ENCODE results near the gene SCEL.
"Not testable (repeated sequence)": the region's sequence is repeated elsewhere in the genome, so short reads cannot be mapped to it uniquely, and the experiment has no call there.

Gene SCEL, protein sequence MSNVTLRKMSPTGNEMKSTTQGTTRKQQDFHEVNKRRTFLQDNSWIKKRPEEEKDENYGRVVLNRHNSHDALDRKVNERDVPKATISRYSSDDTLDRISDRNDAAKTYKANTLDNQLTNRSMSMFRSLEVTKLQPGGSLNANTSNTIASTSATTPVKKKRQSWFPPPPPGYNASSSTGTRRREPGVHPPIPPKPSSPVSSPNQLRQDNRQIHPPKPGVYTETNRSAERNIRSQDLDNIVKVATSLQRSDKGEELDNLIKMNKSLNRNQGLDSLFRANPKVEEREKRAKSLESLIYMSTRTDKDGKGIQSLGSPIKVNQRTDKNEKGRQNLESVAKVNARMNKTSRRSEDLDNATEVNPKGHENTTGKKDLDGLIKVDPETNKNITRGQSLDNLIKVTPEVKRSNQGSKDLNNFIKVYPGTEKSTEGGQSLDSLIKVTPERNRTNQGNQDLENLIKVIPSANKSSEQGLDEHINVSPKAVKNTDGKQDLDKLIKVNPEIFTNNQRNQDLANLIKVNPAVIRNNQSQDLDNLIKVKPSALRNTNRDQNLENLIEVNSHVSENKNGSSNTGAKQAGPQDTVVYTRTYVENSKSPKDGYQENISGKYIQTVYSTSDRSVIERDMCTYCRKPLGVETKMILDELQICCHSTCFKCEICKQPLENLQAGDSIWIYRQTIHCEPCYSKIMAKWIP

DNA sequence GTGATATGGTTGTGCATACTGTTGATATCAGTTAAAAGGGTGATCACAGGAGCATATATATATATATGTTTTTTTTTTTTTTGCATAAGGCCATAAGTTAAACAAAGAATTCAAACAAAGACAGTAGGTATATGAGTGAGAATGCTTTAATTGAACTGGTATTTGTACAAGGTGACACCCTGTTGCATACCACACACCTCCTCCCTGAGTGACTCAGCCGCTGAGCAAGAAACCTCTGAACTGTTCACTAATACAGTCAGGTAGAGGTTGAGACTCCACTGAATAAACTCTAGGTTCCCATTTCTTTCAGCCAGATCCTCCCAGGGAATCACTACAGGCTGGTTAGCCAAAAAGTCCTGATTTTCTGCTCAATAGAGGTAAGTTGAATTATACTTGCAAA, at the start of gene SCEL:
SCEL (plus strand) TSS at position 259 of the 400 bp plus-strand sequence. CDS start 20,170 bp downstream, outside the sequence.
- DNase-seq, result no peak

DNA sequence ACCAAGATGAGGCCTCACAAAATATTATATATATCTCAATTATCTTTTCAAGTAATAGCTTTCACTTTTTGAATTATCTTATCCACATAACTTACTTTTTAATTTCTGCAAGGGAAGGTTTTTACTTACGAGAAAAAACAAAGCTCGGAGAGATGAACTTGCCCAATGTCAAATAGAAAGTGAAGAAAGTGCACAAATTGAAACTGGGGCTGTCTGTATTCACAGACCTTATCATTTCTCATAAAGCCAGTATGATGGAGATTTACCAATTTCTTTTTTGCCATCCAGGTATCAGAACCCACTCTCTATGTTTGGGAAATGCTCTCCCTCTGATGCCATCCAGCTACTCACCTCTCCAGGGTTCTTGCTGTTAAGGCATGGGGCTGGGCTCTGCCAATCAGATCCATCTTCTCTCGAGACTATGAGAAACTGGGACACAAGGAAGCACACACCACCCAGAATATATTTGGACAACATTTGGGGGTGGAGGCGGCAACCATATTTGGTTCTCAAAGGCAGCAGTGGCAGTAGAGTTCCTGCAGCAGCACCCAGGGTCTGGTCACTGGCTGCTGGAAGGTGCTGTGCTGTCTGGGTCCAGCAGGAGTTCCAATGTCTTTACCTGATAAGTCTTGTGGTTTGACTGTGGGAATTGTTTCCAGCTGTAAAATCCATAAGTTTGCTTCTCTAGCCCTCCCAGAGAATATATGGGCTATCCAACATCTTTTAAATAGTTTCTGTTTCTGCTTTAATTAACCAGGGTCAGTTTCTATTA, 45.8 kb upstream of the SCEL start:
- no peak for DNase-seq

DNA sequence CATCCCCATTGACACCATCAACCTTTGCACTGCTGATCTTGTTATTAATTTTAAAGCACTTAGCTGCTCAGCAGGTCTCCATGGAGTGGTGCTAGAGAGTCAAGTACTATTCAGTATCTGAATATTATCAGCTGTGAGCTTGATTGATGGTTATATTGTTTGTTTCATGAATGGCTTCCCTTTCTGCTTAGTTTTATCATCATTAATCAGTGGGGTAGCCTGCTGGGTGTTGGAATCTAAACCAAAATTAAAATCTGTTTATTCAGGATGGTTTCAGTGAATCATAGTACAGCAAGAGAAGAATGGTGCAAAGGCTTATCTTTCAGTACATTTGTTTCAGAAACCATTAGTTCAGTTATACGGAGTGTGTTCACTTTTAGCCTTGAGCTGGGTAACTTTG, 42.5 kb upstream of the SCEL start:
- DNase-seq, result peak; percentile 67

DNA sequence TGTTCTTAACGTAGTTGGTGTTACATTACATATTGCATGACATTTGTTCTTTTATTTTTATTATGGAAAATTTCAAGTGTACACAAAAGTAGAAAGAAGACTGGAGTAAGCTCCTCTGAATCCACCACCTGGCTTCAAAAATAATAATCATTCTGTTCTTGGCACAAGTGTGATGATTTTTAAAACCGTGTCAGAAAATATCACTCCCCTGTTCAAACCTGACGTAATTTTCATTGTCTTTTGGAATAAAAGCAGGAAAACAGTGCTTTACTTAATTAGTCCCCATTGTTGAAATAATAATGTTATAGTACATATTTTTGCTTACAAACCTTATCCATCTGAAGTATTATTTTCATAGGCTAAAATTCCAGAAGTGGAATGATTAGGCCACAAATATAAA, 41.3 kb upstream of the SCEL start:
- no peak for DNase-seq

DNA sequence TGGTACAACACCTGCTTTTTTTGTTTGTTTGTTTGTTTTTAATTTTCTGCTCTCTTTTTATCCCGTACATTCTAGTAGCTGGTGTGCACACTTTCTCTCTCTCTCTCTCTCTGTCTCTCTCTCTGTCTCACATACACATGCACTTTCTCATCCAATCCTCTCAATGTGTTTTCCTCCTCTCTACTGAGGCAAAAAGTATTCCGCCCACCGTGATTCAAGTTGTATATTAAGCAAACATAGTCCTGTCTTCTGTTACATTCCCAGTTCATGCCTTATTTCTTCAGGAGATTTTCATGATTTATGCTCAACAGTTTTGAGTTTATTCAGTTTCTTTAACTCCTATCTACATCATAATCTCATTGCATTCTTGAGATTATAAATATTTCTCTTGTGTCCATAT, 38.2 kb upstream of the SCEL start:
- no peak for DNase-seq

DNA sequence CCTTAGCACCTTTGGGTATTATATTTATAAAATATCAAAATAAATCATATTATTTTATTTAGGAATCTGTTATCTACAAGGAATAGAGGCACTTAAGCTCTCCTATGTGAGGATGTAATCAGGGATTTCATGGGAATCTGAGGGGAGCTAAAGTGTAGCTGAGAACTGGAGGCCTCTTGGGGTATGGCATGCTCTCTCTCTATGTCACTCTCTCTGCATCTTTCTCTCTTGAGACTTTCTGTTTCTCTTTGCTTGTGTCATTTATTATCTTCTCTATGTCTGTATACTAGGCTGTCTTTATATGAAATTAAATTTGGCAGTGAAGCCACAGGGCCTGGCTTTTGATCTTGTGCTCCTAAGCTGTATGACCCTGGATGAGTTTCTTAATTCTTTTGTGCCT, 37.7 kb upstream of the SCEL start:
- no peak for DNase-seq

DNA sequence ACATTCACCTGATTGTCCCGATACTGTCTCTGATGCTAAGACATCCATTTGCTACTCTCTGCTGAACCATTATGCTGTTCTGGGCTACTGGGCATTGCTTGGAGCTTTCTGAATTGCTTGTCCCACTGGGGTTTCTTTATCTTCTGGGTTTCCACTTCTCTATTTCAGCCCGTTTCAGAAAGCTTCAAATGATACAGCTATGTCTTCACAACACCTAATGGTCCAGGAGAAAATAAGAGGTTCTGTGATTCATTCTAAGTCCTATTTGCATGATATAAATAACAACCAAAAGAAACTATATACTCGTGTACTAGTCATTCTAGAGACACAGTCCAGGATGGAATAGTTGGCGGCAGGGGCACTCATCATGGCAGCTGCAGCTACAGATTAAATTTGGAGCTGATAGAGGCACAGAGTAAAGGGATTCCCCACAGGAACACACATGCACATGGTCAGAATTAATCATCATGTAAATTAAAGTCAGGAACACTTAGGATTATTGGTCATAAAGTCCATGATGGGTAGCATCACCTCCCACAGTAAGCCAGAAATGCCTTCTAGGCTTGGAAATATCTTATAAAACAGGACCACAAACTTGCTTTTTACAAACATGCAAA, 33.3 kb upstream of the SCEL start:
- no peak for DNase-seq

DNA sequence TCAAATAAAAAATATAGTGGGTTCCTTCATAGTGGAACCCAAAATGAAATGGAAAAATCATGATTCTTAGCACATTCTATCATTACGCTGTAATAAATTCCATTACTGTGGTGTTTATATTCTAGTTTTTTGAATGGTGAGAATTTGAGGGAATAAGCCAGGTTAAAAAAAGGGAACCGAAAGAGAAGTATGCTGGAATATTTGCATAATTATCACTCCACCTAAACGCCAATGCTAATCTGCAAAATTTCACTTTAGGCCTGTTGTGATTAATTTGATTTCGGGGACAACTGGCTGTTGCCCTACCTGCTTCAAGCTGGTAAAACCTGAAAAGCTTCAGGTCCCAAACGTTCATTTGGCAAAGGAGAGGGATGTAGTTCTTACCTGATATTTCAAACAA, 32.1 kb upstream of the SCEL start:
- no peak for DNase-seq

DNA sequence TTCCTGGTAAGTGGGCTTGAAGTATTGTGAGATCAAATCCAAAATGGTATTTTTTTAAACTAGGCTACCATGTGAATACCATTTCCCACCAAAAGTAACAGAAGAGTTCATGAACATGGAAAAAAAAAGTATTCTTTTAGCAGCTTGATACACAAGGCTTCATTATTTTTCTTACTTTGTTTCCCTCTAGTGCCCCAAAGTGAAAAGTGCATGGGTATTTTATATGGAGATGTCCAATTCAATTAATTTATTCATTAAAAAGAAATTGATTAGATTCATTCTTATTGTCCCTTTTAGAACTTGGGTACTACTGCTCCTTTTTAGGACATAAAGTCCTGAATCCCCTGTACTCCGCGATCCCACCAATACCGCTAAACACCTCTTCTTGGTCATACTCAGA, 28.6 kb upstream of the SCEL start:
- peak; percentile 38 for DNase-seq

DNA sequence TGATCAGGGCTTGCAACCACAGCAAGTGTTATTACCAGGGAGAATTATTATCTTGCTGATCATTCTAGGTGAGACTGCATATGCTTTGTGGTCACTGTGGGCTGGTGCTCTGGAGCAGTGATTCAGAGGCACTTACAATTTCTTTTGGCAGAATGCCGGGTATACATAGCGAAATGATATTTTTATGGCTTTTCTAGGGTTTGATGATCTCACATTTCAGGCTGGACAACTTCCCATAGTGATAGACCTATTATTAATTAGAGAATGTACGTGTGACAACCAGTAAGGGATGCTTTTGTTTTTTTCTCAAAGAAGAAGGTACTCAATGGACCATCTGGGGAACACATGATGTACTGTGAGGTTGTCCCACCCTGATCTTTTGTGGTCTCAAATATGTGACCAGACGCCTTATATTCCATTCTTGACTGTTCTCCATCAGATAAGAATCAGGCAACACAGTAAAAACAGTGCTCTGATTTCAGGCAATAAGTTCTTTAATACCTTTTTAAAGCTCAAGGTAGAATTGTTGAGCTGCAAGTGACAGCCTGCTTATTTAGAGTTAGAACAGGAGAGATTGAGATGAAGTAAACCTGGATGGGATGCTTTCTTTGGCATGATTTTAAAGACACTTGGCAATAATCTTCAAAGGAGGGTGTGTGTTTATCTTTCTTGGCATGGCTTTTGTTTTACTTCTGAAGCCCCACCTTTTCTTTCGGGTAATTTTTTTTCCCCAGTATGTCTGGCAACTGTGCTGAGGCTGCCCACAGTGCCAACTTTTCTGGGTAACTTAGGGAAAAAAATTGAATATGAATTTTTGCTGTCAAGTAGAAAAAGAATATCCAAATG, 27.4 kb upstream of the SCEL start:
- peak; percentile 15 for DNase-seq

DNA sequence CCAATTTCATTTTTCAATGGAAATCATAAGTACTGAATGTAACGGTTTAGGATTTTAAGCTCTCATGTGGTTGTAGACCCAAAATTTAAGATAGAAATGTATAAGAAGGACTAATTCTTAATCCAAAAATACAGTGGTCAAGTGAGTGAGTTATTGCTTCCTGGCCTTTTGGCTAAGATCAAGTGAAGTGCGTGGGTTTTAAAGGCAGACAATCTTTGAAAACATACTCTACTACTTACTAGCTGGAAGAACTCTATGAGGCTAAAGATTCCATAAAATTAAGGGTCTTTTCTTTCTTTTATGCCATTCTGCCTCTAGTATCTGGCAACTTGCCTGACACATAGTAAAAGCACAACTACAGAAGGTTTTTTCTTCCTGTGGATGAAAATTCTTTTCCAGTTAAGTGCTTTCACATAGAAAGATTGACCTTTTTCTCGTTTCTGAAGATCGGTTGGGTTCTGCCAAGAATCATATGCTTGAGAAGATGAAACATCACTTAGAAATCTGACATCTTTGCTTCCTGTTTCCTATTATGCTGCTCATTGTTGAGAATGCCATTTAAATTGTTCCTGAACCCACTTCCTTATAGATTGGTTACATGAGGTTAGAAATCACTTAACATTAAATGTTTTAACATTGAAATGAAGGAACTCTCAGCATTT, 26.4 kb upstream of the SCEL start:
- DNase-seq, result peak; percentile 24

DNA sequence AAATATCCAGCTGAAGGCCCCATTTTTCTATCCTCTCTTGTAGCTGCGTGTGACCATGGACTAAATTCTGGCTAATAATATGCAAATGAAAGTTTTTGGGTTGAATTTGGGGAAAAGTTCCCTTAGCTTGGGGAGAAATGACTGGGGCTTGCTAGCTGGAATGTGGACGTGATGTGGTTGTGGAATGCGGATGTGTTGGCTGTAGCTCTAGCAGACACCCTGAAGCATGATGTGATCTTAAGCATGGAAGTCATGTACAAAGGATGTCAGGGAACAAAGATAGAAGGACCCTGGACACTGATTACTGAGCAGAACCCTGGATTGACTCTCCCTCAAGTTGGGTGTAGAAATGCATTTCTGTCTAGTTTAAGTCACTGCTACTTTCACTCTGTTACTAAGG, 25.4 kb upstream of the SCEL start:
- DNase-seq, result no peak

DNA sequence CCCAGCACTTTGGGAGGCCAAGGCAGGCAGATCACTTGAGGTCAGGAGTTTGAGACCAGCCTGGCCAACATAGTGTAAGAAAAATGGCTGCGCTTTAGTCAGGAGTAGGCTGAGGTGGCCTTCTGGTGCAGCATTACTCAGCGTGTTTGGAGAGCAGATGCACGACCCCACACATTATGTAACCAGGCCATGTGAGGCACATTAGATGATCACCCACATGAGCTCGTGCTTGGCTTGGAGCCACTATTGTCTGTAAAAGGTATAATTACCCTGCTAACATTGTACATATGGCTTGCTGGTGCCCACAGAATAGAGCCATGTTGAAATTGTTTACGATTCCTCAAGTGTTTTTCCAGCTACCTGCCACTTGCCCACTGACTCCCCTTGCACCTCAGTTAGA, 24.0 kb upstream of the SCEL start:
- no peak for DNase-seq

DNA sequence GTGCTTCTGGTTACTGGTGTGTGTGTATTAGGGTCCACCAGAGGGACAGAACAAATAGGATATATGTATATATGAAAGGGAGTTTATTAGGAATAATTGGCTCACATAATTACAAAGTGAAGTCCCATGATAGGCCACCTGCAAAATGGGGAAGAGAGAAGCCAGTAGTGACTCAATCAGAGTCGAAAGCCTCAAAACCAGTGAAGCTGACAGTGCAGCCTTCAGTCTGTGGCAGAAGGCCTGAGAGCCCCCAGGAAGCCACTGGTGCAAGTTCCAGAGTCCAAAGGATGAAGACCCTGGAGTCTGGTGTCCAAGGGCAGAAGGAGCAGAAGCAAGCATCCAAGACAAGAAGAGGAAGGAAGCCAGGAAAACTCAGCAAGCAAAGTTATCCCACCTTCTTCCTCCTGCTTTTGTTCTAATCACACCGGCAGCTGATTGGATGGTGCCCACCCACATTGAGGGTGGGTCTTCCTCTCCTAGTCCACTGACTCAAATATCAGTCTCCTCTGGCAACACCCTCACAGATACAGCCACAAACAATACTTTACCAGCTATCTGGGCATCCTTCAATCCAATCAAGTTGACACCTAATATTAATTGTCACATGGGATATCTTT, 21.7 kb upstream of the SCEL start:
- DNase-seq, result no peak

DNA sequence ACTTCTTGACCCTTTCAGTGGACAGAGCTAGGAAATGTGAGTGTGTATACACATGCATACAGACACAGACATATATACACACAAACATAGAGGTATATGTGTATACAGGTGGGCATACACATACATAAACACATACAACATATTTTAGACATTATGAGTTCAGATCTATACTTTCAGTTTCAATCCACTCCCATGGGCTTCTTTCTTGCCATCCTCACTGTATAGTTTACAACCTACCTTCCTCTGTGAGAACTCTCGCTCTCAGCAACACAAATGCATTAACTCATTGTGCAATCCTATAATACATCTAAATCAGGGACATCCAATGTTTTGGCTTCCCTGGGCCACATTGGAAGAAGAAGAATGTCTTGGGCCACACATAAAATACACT, 21.2 kb upstream of the SCEL start:
- DNase-seq, result no peak

DNA sequence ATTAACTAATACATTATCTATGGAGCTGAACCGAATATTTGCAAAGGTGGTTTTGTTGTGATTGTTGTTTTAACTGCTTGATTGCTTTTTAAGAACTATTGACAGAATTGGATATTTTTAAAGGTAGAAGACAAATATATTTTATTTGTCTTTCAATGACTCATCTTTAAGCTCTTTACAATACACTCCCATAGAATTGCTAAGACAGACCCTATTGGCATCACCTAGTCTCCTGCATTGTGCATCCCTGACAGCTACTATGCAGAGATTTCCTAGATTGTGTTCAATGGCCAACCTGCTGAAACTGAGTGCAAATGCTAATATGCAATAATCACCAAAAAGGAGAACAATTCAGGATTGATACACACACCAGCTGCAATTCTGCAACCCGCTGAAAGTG, 19.7 kb upstream of the SCEL start:
- no peak for DNase-seq

DNA sequence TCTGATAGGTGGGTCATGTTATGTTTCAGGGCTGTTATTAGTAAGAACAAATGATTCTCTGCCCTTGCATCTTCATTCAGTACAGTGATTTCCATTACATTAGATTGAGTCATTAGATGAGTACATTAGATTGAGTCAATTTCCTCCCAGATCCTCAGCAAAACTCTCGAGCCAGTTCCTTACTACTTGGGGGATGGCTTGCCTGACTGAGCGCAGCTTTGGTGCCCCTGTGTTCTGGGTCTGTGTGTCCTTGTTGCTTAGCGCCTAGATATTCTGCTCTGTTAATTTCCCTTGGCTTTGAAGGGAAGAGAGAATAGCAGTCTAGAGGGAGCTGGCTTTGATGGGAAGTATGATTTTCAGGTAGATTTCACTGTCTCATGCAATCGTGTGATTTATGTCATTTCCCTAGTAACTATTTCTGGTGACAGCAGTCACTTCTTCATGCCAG, 19.1 kb upstream of the SCEL start:
- no peak for DNase-seq

DNA sequence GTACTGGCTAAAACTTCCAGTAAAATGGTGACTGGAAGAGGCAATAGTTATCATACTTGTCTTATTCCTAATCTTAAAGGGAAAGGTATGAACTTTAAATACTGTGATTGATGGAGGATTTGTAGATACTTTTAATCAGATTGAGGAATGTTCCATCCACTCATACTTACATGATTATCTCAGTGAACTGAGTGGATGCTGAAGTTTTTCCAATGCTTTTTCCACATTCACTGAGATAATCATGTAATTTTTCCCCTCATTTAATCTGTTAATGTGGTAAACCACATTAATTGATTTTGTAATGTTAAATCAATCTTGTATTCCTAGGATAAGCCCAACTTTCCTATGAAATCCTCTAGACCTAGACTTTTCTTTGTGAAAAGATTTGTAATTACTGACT, 17.2 kb upstream of the SCEL start:
- no peak for DNase-seq

DNA sequence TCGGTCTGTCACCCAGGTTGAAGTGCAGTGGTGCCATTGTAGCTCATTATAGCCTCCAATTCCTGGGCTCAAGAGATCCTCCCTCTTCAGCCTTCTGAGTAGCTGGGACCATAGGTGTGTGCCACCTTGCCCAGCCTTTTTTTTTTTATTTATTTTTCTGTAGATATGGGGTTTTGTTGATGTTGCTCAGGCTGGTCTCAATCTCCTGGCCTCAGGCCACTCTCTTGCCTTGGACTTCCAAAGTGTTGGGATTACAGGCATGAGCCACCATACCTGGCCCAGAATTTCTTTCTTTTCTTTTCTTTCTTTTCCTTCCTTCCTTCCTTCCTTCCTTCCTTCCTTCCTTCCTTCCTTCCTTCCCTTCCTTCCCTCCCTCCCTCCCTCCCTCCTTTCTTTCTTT, 16.1 kb upstream of the SCEL start:
- not testable (repeated sequence) for DNase-seq

DNA sequence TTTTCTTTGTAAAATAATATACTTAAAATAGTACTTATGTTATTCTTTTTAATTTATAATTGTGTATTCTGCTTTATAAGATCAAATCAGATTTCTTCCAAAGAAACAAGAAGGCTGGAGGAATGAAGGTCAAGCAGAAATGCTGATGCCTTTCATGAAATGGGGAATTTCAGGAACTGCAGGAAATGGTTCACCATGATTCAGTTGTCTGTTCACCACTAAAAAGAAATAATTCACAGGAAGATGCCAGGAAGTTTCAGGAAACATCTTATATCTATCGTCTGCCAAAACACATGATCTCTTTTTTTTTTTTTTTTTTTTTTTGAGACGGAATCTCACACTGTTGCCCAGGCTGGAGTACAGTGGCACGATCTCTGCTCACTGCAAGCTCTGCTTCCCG, 15.7 kb upstream of the SCEL start:
- no peak for DNase-seq

DNA sequence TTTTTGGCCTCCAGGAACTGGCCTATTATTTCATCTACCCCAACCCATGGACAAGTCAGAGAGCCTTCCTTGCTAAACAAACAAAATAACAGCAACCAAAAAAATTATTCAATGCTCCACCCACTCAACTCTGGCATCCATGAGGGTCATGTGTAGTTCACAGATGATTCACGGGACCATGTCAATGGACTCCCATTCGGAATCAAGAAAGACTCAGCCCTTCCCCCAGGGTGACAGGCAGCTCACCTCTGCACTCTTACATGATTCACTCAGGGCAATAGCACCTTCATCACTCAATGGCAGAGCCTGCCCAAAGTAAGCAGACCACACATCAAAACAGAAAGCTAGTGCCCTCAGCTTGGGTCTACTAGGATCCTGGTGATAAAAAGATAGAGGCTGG, 14.3 kb upstream of the SCEL start:
- DNase-seq, result no peak
